Hepatocyte (in vitro differentiated cells): Measurements from ENCODE around the gene NUDT17.

Source experiments
- CTCF ChIP-seq: fragments of 200-600 bp; sonication (generic); IDR thresholded peaks from 2 replicates; pipeline ENCODE4 v1.5.1; 2016; ENCODE audit warnings: antibody characterized with exemption, mild to moderate bottlenecking; ENCODE audit not compliant: poor library complexity
- EZH2 ChIP-seq: fragments of 200-600 bp; sonication (generic); IDR thresholded peaks from 2 replicates; pipeline ENCODE4 v1.6.1; 2016; ENCODE audit warnings: antibody characterized with exemption, mild to moderate bottlenecking, borderline replicate concordance

GRCh38 chr1:145845514-145846161, at the start of gene NUDT17:
- TF ChIP-seq CTCF (peak; percentile 96), EZH2 (no peak)
